PC-9 (cell line): ENCODE results near the gene LACRT.

Experiments used
- CTCF ChIP-seq: fragments of 200-600 bp; sonication (generic); conservative IDR thresholded peaks from 2 replicates; pipeline ENCODE4 v1.6.1; 2017; ENCODE audit warnings: mixed run types, antibody characterized with exemption, mild to moderate bottlenecking, moderate library complexity
- EZH2 ChIP-seq: fragments of 200-600 bp; sonication (generic); IDR thresholded peaks from 2 replicates; pipeline ENCODE4 v1.8.0; 2017; ENCODE audit warnings: antibody characterized with exemption, low read depth

DNA sequence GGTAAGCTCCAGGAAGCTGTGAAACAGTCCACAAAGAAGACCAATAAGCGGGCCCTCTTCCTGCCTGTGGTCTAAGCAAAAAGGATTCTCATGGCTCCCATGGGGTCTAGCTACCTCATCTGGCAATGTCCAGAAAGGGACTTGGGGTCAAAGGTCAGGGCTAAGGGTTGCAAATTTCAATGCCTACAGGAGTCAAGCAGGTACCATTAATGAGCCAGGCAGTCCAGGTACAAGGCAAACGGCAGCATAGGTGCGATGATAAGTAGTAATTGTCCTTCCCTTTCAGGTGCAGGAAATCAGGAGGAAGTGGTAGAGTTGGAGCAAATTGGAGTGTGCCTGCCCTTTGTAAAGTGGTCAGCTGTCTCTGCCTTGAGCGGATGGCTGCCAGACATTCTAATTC, 6.4 kb upstream of the LACRT start:
- no peak for TF ChIP-seq CTCF
- no peak for TF ChIP-seq EZH2
